GM12873 (cell line): ENCODE data around the gene PTPRD.

Source experiments
- TF ChIP-seq, protein P1 (sequence below): IDR thresholded peaks from 2 replicates; pipeline ENCODE4 v1.5.1; 2012; ENCODE audit warnings: low read depth, mild to moderate bottlenecking, moderate library complexity, low read length, control low read depth; ENCODE audit not compliant: insufficient read depth; ENCODE audit errors: missing control alignments

PTPRD gene

DNA sequence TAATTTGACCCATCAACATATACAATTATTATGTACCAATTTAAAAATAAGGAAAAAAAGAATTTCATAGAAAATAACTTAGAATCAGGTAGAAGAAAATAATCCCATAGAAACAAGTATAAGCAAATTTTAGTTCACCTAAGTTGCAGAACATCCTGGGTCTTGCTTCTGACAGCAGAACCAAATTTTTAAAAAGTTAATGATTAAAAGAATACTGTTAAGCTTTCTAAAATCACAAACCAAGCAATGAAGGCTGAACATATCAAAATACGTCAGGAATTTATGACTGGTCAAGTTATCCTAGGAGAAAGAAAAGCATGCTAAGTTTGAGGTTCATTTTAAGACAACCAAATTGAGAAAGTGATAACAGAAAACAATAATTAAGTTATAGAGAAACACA lies 650.9 kb downstream of the PTPRD start:
- TF ChIP-seq, protein P1, sequence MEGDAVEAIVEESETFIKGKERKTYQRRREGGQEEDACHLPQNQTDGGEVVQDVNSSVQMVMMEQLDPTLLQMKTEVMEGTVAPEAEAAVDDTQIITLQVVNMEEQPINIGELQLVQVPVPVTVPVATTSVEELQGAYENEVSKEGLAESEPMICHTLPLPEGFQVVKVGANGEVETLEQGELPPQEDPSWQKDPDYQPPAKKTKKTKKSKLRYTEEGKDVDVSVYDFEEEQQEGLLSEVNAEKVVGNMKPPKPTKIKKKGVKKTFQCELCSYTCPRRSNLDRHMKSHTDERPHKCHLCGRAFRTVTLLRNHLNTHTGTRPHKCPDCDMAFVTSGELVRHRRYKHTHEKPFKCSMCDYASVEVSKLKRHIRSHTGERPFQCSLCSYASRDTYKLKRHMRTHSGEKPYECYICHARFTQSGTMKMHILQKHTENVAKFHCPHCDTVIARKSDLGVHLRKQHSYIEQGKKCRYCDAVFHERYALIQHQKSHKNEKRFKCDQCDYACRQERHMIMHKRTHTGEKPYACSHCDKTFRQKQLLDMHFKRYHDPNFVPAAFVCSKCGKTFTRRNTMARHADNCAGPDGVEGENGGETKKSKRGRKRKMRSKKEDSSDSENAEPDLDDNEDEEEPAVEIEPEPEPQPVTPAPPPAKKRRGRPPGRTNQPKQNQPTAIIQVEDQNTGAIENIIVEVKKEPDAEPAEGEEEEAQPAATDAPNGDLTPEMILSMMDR = no peak

DNA sequence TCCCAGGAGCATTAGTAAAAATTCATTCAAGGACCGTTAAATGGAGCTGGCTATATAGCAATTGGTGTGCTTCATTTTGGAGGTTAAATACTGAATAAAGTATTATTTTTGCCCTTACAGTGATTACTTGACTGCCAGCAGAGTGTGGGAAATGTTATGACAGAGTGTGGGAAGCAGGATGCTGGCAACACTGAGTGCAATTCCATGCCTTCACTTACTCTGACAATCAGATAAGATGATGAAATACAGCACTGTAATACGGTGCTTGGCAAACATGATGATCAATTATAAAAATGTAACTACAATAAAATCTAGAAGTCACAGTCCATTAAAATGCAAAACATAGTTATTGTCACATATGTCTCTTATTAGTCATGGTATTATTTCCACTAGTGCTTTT lies 651.3 kb downstream of the PTPRD start:
- TF ChIP-seq, protein P1 = no peak

DNA sequence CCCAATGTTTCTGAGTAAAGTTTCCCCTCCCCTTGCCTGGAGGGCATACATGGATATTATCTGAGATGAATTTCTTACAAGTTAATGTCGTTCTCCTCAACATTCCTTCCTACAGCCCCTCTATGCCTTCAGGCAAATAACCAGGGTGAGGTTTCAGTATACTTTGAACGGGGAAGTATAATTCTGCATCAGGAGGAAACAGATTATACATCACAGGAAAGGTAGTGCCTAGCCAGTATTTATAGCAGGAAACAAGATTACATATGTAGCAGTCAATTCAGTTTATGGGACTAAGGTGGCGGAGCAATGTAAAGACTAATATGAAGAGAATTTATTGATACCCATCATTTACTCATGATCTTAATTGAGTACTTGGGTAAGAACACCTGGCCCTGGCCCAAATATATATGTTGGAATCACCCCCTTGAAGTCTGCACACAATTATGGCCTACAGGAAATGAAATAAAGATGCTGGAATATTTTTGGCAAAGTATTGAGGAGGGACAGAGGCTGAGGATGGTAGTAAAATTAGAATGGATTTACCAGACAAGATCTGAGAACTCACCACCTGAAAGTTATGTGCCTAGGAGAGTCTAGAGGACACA lies 661.1 kb downstream of the PTPRD start:
- TF ChIP-seq, protein P1 = no peak

DNA sequence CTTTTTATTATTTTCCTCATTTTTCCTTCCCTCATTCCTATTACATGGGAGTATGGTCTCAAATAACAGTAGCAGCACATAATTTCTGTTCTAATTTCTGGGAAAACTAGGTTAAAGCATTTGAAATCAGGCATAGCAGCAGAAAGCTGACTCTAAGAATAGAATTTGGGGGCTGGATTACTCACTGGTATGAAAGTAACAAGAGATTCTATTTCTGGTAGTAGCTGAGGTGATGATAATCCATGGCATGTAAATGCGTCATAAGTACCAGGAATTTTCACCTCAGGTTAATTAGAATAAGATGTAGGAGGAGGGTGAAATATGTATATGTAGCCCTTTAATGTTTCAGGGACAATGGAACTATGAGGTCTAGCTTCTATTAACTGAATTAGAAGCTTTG lies 662.0 kb downstream of the PTPRD start:
- TF ChIP-seq, protein P1 = no peak

DNA sequence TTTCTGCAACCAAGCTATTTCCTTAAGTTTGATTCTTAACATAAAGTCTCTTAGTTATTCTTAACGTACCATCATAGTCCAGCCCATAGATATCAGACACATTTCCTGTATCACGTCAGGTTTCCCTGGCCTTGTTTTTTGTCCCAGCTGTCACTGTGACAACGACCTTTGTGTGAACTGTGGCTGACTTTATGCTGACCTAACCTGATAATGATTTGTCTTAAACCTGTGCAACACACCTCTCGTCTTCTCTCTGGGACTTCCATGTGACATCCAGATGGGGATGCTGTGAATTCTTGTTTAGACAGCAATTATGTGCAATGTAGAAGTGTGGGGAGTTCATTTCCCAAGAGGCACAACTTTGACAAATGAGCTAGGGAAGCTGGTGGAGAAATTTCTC lies 662.8 kb downstream of the PTPRD start:
- TF ChIP-seq, protein P1 = no peak

DNA sequence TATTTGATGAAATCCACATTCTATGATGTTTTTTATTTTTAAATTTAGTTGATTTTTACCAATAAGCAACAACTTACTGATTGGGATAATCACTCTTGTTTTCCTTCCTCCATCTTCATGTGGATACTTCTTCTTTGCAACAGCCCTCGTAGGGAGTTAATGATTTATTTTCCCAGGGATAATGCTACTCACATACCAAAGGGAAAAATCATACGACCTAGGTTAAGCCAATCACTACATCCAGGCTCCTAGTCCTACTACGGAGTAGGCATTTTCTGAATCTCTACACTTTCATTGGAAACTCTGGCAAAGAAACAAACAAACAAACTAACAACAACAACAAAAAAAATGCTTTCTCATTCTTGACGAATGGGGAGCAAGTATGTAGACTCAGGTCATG lies 663.4 kb downstream of the PTPRD start:
- TF ChIP-seq, protein P1 = no peak

DNA sequence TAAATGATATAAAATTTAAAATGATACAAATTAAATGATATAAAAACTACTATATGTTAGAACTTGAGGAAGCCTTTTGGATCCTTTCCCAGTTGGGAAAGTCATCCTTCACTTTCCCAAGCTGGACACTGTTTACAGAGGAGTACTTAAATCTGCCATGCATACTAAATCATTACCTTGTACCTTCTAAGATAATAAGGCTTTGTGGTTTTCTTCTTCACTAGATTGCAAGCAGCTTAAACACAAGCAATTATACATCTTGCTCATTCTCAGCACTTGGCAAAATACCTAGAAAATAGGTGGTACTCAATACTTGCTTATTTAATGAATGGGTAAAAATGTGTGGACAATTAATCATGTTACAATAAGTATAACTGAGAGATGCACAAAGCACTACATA lies 666.8 kb downstream of the PTPRD start:
- TF ChIP-seq, protein P1 = no peak
